Breast epithelium (tissue), 4 donors: ENCODE results near the gene PALLD. TPM values are rescaled to one million over a fixed set of nuclear protein-coding genes. Genes with fewer than 3 reads are reported as not detected.

Source experiments
- DNase-seq, 2 donors: peaks; one replicate each; pipeline ENCODE4 v3.0.0-alpha.2; 2019; ENCODE audit warnings: low spot score in 2 of 2
- H3K27ac ChIP-seq, 2 donors: fragments of 200-600 bp; sonication (generic) in 1 of 2; one replicate each; pipeline ENCODE4 v1.5.1; 2016 to 2019; ENCODE audit warnings: mild to moderate bottlenecking in 1 of 2
- H3K27me3 ChIP-seq, 2 donors: fragments of 200-600 bp; sonication (generic) in 1 of 2; one replicate each; pipeline versions ENCODE4 v1.5.1 to v1.6.0; 2017 to 2019; ENCODE audit warnings: control low read depth in 1 of 2, mild to moderate bottlenecking in 1 of 2
- H3K36me3 ChIP-seq: fragments of 200-600 bp; one replicate; pipeline ENCODE4 v1.5.1; 2019
- H3K4me1 ChIP-seq, 2 donors: fragments of 200-600 bp; sonication (generic); one replicate each; pipeline ENCODE4 v1.5.1; 2016 to 2019; ENCODE audit warnings: control low read depth in 1 of 2
- H3K4me3 ChIP-seq, 3 donors: fragments of 200-600 bp; sonication (generic); 1 replicate in 2 of 3; 2 replicates in 1 of 3; pipeline ENCODE4 v1.5.1; 2016 to 2019; ENCODE audit warnings: mild to moderate bottlenecking in 3 of 3, moderate library complexity in 2 of 3
- H3K9me3 ChIP-seq, 2 donors: fragments of 200-600 bp; sonication (generic) in 1 of 2; one replicate each; pipeline ENCODE4 v1.5.1; 2016 to 2019; ENCODE audit warnings: control low read depth in 1 of 2
- CTCF ChIP-seq, 3 donors: fragments of 450-650 bp; IDR thresholded peaks; one replicate each; pipeline ENCODE4 v1.5.1; 2016 to 2017; ENCODE audit warnings: antibody characterized with exemption in 3 of 3, mild to moderate bottlenecking in 3 of 3, moderate library complexity in 3 of 3
- POLR2A ChIP-seq: fragments of 450-650 bp; IDR thresholded peaks from one replicate; pipeline ENCODE4 v1.6.1; 2016; ENCODE audit warnings: antibody characterized with exemption, mild to moderate bottlenecking, moderate library complexity
- POLR2AphosphoS5 ChIP-seq, 3 donors: sonication (generic); formaldehyde crosslinking; IDR thresholded peaks; one replicate each; pipeline ENCODE4 v1.6.1; 2017; ENCODE audit warnings: antibody characterized with exemption in 3 of 3
- intact Hi-C: fragments of 100-400 bp; cut with DNase I; formaldehyde crosslinking; loops from one replicate; pipeline ENCODE4 v1.15.1; 2023; ENCODE audit warnings: low total_unique reads
- total RNA-seq, 3 donors: library from RNA; depleted of rRNA; stranded (reverse); fragments of >200 nt; gene quantifications; one replicate each; pipeline ENCODE4 v1.1.0, GENCODE V29; 2016

Gene PALLD
- total RNA-seq, 3 donors from 2014 or later, result 96.0 to 186 (median 174) TPM

GRCh38 chr4:168924667-168925066 lies 427.8 kb downstream of the PALLD start:
- H3K36me3 ChIP-seq, result no peaks in the 10 kb centered on the region

GRCh38 chr4:168925789-168926490 lies 429.1 kb downstream of the PALLD start:
- Histone ChIP-seq H3K27ac (no peak overlapping the region), H3K4me3 (no peak overlapping the region), H3K27me3 (no peaks in the 10 kb centered on the region), H3K4me1 (no peaks in the 10 kb centered on the region), H3K9me3 (peaks cover 0 to 6% of the 10 kb centered on the region in 2 donors), H3K36me3 (no peaks in the 10 kb centered on the region)
- no peak for DNase-seq
- intact Hi-C loops, result loop anchor here (10.0 kb wide), 1 partner anchor 211 kb away; no protein-coding TSS in a partner anchor
- TF ChIP-seq CTCF (IDR thresholded peaks at IDR 0.05) (no peak), POLR2AphosphoS5 (IDR thresholded peaks at IDR 0.05) (no peak), POLR2A (no peak)

More at GRCh38 chr4:168924667-168925066, 427.8 kb downstream of the PALLD start:
- H3K9me3 ChIP-seq, result no peaks in the 10 kb centered on the region
- no peaks in the 10 kb centered on the region for H3K4me1 ChIP-seq
- intact Hi-C loops, result loop anchor here (10.0 kb wide), 1 partner anchor 210 kb away; no protein-coding TSS in a partner anchor
- TF ChIP-seq POLR2AphosphoS5 (IDR thresholded peaks at IDR 0.05), result no peak
- no peak for TF ChIP-seq CTCF (IDR thresholded peaks at IDR 0.05)
- TF ChIP-seq POLR2A, result no peak
- H3K27me3 ChIP-seq, result no peaks in the 10 kb centered on the region
- no peak overlapping the region for H3K4me3 ChIP-seq
- no peak for DNase-seq
- H3K27ac ChIP-seq, result no peak overlapping the region

- TF ChIP-seq CTCF (IDR thresholded peaks at IDR 0.05), result no peak
- Histone ChIP-seq H3K4me3 (no peak overlapping the region), H3K27me3 (no peaks in the 10 kb centered on the region), H3K4me1 (no peaks in the 10 kb centered on the region), H3K27ac (no peak overlapping the region), H3K36me3 (no peaks in the 10 kb centered on the region), H3K9me3 (peaks cover 16 to 23% of the 10 kb centered on the region in 2 donors)
- DNase-seq, result no peak
- intact Hi-C loops, result loop anchor here (10.0 kb wide), 1 partner anchor 214 kb away; no protein-coding TSS in a partner anchor
Measured at GRCh38 chr4:168928346-168928745, 431.5 kb downstream of the PALLD start.

GRCh38 chr4:168928875-168929274 lies 432.0 kb downstream of the PALLD start:
- H3K27me3 ChIP-seq, result no peaks in the 10 kb centered on the region
- TF ChIP-seq POLR2A, result no peak
- no peak for TF ChIP-seq POLR2AphosphoS5 (IDR thresholded peaks at IDR 0.05)
- TF ChIP-seq CTCF (IDR thresholded peaks at IDR 0.05), result no peak
- intact Hi-C loops, result loop anchor here (10.0 kb wide), 1 partner anchor 214 kb away; no protein-coding TSS in a partner anchor
- no peak overlapping the region for H3K27ac ChIP-seq
- H3K9me3 ChIP-seq, result peaks cover 16 to 24% of the 10 kb centered on the region in 2 donors
- no peak for DNase-seq
- H3K4me3 ChIP-seq, result no peak overlapping the region
- no peaks in the 10 kb centered on the region for H3K4me1 ChIP-seq
- no peaks in the 10 kb centered on the region for H3K36me3 ChIP-seq

- no peaks in the 10 kb centered on the region for H3K36me3 ChIP-seq
- DNase-seq, result no peak
- H3K27me3 ChIP-seq, result no peaks in the 10 kb centered on the region
- peaks cover 22 to 32% of the 10 kb centered on the region in 2 donors for H3K9me3 ChIP-seq
- no peaks in the 10 kb centered on the region for H3K4me1 ChIP-seq
- intact Hi-C loops, result no loop called here
- no peak overlapping the region for H3K27ac ChIP-seq
- H3K4me3 ChIP-seq, result no peak overlapping the region
- TF ChIP-seq POLR2AphosphoS5 (IDR thresholded peaks at IDR 0.05) (no peak), CTCF (IDR thresholded peaks at IDR 0.05) (no peak), POLR2A (no peak)
Measured at GRCh38 chr4:168930413-168931196, 433.8 kb downstream of the PALLD start.
